GM12801 (cell line): Measurements from ENCODE around the gene NANS.

Source experiments
- CTCF ChIP-seq: IDR thresholded peaks from one replicate; pipeline ENCODE4 v1.5.1; 2011; ENCODE audit warnings: control low read depth; ENCODE audit not compliant: insufficient read length; ENCODE audit errors: extremely low read depth

Gene NANS

DNA sequence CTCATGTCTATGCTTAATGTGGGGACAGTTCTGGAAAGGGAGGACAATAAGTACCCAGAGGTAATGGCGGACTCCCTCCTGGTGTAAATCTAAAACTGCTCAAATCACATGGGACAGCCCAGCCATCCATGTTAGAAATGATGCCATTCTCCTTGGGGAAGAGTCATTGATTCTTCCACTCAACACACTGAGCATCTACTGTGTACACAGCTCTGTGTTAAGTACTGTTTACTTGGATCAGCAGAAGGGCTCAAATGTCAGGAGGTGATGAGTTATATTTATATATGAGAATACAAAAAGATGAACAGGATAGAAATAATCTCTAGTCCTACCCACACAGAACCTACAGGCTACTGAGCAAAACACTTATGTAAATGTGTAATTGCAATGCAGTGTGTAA lies 31.8 kb upstream of the NANS start:
- no peak for TF ChIP-seq CTCF

DNA sequence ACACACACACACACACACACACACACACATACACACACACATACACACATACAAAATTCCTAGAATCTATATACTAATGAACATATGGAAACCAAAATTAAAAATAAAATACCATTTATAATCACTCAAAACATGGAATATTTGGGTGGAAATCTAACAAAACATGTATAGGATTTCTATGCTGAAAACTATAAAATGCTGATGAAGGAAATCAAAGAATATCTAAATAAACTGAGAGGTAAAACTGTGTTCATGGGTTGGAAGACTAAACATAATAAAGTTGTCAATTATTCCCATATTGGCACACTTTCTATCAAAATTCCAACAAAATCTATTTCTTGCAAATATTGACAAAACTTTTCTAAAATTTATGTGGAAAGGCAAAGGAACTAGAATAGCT lies 25.4 kb upstream of the NANS start:
- no peak for TF ChIP-seq CTCF

- no peak for TF ChIP-seq CTCF
Observed at GRCh38 chr9:98031935-98032334, 24.6 kb upstream of the NANS start.

DNA sequence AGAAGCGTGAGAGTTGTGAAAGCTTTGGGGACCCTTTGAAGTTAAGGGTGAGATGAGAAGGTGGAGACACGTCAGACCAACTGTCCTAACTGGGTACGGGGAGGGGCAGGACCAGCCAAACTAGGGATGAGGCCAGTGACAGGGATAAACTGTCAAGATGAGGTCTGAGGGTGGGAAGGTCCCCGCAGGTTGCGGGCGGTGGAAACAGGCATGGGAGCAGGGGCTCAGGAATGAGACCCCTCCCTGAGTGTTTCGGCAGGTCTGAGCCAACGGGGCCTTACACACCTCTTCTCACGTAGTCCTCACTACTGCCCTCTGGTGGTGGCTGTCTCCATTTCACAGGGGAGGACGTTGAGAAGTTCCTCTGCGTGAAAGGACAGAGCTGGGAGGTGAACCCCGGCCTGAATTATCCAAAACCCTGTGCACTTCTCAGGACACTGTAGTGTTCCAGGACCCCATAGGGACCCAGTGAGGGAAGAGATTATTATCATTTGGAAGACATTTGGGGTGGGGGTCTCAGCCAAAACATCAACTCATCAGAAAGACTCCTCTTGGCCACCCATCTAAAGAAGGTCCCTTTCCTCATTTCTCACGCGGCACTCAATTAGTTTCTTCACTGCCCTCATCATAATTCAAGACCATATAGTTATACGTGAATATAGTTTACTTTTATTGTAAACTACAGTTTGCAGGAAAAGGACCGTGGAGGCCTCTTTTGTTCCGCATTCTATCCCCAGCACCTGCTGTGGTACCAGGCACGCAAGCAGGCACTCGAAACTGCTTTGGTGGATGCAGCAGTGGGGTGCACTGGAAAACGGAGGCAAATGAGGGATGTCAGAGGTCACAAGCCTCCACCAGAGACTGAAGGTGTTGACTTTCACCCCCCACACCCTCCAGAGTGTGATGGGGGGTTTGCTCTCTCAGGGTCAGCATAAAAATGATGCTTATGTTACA lies 21.7 kb upstream of the NANS start:
- TF ChIP-seq CTCF, result peak; percentile 44

DNA sequence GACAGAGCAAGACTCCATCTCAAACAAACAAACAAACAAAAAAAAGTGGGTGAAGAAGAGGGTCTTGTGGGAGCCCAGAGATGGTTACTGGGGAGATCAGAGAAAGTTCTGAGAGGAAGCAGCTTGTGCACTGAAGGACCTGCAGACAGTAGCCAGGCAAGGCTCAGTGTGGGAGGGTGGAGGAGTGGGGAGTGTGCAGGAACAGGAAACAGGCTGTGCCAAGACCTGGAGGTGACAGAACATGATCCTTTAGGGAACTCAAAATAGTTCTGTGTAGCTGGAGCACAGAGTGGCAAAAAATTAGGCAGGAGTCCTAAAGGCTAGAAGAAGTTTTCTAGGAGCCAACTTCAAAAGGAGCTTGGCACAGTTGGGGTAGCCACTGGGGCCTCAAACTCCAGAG lies 19.2 kb upstream of the NANS start:
- TF ChIP-seq CTCF, result no peak

- no peak for TF ChIP-seq CTCF
Observed at GRCh38 chr9:98038958-98039357, 17.6 kb upstream of the NANS start.

- no peak for TF ChIP-seq CTCF
Observed at GRCh38 chr9:98039607-98040017, 16.9 kb upstream of the NANS start.
